ENCODE results near the gene GUK1. TPM values are rescaled to one million over a fixed set of nuclear protein-coding genes. Genes with fewer than 3 reads are reported as not detected.

GUK1 gene
- total RNA-seq, 1 experiment from 2014 or later = 111 TPM

DNA sequence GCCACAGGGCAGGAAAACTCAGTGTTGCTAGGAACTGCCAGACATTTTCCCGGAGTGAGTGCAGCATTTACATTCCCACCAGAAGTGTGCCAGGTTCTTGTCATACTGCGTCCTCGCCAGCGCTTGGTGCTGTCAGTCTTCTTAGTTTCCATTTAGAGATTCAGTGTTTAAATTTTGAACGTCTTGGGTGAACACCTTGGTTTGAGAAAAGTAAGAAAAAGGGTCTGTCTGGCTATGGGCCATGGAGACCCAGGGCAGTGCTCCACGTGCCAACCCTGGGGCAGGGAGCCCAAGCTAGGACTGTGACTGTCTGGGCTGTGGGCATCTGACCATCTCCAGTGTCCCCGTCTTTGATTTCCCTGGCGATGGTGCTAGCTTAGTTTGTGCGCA, 41.6 kb downstream of the GUK1 start (continued):
- TF ChIP-seq, protein P1, sequence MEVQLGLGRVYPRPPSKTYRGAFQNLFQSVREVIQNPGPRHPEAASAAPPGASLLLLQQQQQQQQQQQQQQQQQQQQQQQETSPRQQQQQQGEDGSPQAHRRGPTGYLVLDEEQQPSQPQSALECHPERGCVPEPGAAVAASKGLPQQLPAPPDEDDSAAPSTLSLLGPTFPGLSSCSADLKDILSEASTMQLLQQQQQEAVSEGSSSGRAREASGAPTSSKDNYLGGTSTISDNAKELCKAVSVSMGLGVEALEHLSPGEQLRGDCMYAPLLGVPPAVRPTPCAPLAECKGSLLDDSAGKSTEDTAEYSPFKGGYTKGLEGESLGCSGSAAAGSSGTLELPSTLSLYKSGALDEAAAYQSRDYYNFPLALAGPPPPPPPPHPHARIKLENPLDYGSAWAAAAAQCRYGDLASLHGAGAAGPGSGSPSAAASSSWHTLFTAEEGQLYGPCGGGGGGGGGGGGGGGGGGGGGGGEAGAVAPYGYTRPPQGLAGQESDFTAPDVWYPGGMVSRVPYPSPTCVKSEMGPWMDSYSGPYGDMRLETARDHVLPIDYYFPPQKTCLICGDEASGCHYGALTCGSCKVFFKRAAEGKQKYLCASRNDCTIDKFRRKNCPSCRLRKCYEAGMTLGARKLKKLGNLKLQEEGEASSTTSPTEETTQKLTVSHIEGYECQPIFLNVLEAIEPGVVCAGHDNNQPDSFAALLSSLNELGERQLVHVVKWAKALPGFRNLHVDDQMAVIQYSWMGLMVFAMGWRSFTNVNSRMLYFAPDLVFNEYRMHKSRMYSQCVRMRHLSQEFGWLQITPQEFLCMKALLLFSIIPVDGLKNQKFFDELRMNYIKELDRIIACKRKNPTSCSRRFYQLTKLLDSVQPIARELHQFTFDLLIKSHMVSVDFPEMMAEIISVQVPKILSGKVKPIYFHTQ (CRISPR knock-in tag; IDR thresholded peaks at IDR 0.05) = no peak
- TF ChIP-seq, protein P2, sequence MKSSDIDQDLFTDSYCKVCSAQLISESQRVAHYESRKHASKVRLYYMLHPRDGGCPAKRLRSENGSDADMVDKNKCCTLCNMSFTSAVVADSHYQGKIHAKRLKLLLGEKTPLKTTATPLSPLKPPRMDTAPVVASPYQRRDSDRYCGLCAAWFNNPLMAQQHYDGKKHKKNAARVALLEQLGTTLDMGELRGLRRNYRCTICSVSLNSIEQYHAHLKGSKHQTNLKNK (CRISPR knock-in tag; IDR thresholded peaks at IDR 0.05) = no peak
- TF ChIP-seq CBFB (CRISPR knock-in tag; IDR thresholded peaks at IDR 0.05; ENCODE audit: low read depth) (no peak), ZNF317 (CRISPR knock-in tag; IDR thresholded peaks at IDR 0.05; ENCODE audit: borderline replicate concordance, low read depth) (no peak), RORB (CRISPR knock-in tag; IDR thresholded peaks at IDR 0.05) (no peak), ZNF423 (CRISPR knock-in tag; IDR thresholded peaks at IDR 0.05) (no peak), KAT7 (CRISPR knock-in tag; IDR thresholded peaks at IDR 0.05; ENCODE audit: borderline replicate concordance) (no peak), NFE2L1 (CRISPR knock-in tag; IDR thresholded peaks at IDR 0.05) (no peak), E2F1 (CRISPR knock-in tag; IDR thresholded peaks at IDR 0.05) (no peak)

GRCh38 chr1:228182296-228183030, 42.4 kb downstream of the GUK1 start:
- POLR2A ChIA-PET = no interaction called here
- H3K27me3 Mint-ChIP-seq (ENCODE audit: low read depth) = no peaks in the 10 kb centered on the region
- DNase-seq (ENCODE audit: low spot score) (no peak), ATAC-seq (no peak)
- no peak overlapping the region for H3K4me3 Mint-ChIP-seq
- no peak overlapping the region for H3K27ac Mint-ChIP-seq
- H3K9me3 Mint-ChIP-seq = no peaks in the 10 kb centered on the region
- H3K36me3 Mint-ChIP-seq = no peaks in the 10 kb centered on the region
- CTCF ChIA-PET = no interaction called here
- no peaks in the 10 kb centered on the region for H3K4me1 Mint-ChIP-seq
- TF ChIP-seq MXD4 (CRISPR knock-in tag; IDR thresholded peaks at IDR 0.05; ENCODE audit: borderline replicate concordance) (no peak), ZNF425 (CRISPR knock-in tag; conservative IDR thresholded peaks at IDR 0.05) (no peak), NFE2L1 (CRISPR knock-in tag; IDR thresholded peaks at IDR 0.05) (no peak), ESRRA (CRISPR knock-in tag; IDR thresholded peaks at IDR 0.05; ENCODE audit: borderline replicate concordance) (no peak), ETV6 (CRISPR knock-in tag; IDR thresholded peaks at IDR 0.05) (no peak), JAZF1 (CRISPR knock-in tag; IDR thresholded peaks at IDR 0.05) (no peak), ZNF532 (CRISPR knock-in tag; IDR thresholded peaks at IDR 0.05; ENCODE audit: borderline replicate concordance) (no peak), ZNF138 (CRISPR knock-in tag; conservative IDR thresholded peaks at IDR 0.05) (no peak), SMAD3 (CRISPR knock-in tag; IDR thresholded peaks at IDR 0.05; ENCODE audit: borderline replicate concordance) (no peak), TEAD1 (CRISPR knock-in tag; IDR thresholded peaks at IDR 0.05) (no peak)
- TF ChIP-seq, protein P3, sequence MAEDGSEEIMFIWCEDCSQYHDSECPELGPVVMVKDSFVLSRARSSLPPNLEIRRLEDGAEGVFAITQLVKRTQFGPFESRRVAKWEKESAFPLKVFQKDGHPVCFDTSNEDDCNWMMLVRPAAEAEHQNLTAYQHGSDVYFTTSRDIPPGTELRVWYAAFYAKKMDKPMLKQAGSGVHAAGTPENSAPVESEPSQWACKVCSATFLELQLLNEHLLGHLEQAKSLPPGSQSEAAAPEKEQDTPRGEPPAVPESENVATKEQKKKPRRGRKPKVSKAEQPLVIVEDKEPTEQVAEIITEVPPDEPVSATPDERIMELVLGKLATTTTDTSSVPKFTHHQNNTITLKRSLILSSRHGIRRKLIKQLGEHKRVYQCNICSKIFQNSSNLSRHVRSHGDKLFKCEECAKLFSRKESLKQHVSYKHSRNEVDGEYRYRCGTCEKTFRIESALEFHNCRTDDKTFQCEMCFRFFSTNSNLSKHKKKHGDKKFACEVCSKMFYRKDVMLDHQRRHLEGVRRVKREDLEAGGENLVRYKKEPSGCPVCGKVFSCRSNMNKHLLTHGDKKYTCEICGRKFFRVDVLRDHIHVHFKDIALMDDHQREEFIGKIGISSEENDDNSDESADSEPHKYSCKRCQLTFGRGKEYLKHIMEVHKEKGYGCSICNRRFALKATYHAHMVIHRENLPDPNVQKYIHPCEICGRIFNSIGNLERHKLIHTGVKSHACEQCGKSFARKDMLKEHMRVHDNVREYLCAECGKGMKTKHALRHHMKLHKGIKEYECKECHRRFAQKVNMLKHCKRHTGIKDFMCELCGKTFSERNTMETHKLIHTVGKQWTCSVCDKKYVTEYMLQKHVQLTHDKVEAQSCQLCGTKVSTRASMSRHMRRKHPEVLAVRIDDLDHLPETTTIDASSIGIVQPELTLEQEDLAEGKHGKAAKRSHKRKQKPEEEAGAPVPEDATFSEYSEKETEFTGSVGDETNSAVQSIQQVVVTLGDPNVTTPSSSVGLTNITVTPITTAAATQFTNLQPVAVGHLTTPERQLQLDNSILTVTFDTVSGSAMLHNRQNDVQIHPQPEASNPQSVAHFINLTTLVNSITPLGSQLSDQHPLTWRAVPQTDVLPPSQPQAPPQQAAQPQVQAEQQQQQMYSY (CRISPR knock-in tag; IDR thresholded peaks at IDR 0.05) = no peak
- TF ChIP-seq, protein P4, sequence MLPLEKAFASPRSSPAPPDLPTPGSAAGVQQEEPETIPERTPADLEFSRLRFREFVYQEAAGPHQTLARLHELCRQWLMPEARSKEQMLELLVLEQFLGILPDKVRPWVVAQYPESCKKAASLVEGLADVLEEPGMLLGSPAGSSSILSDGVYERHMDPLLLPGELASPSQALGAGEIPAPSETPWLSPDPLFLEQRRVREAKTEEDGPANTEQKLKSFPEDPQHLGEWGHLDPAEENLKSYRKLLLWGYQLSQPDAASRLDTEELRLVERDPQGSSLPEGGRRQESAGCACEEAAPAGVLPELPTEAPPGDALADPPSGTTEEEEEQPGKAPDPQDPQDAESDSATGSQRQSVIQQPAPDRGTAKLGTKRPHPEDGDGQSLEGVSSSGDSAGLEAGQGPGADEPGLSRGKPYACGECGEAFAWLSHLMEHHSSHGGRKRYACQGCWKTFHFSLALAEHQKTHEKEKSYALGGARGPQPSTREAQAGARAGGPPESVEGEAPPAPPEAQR (CRISPR knock-in tag; IDR thresholded peaks at IDR 0.05) = no peak
